Measurements from ENCODE around the gene SLC6A16.

DNA sequence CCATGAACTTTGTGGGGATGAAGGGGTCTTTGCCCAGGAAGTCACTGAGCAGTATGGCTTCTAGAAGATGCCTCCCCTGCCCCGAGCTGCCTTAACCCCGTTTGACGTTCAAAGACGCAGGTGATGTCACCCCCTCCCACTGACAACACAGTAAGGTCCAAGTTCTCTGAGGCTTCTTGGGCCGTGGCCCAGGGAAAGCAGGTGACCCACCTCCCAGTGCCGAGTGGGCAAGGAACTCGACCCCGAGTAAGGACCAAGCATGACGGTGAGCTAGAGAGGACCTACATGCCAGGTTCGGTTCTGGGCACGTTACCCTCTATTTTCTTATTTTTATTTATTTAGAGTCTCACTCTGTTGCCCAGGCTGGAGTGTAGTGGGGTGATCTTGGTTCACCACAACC lies 81.3 kb downstream of the SLC6A16 start:
- TF ChIP-seq, protein P1, sequence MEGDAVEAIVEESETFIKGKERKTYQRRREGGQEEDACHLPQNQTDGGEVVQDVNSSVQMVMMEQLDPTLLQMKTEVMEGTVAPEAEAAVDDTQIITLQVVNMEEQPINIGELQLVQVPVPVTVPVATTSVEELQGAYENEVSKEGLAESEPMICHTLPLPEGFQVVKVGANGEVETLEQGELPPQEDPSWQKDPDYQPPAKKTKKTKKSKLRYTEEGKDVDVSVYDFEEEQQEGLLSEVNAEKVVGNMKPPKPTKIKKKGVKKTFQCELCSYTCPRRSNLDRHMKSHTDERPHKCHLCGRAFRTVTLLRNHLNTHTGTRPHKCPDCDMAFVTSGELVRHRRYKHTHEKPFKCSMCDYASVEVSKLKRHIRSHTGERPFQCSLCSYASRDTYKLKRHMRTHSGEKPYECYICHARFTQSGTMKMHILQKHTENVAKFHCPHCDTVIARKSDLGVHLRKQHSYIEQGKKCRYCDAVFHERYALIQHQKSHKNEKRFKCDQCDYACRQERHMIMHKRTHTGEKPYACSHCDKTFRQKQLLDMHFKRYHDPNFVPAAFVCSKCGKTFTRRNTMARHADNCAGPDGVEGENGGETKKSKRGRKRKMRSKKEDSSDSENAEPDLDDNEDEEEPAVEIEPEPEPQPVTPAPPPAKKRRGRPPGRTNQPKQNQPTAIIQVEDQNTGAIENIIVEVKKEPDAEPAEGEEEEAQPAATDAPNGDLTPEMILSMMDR (IDR thresholded peaks at IDR 0.05 in 8 of 11, conservative IDR thresholded peaks at IDR 0.05 in 3 of 11), result no peak
- TF ChIP-seq POLR2A (IDR thresholded peaks at IDR 0.05), result no peak

Data from spleen (tissue), 7 donors.